K562 (cell line): ENCODE data around the gene FAM107B. TPM values are rescaled to one million over a fixed set of nuclear protein-coding genes. Genes with fewer than 3 reads are reported as not detected.

Source experiments
- ATAC-seq: fragments of 200-7000 bp; cut with Tn5 transposase; 3 replicates; pipeline ENCODE4 v1.9.1; 2020; ENCODE audit warnings: moderate library complexity
- BruUV-seq: library from RNA; stranded (reverse); fragments of 400-500 nt; replicated peaks from 2 replicates; lab custom pipeline; 2021; lab: Mats Ljungman, UMichigan
- CTCF ChIA-PET: fragments of 300-600 bp; formaldehyde crosslinking; extraction: SDS; loops from one replicate; lab custom pipeline; 2021; ENCODE audit warnings: low intra/inter-chr PET ratio; lab: Yijun Ruan, JAX
- POLR2A ChIA-PET: fragments of 300-600, 350-650 bp; sonication (Branson Sonifier 250); formaldehyde crosslinking; extraction: SDS; loops from one replicate; lab custom pipeline; 2021; ENCODE audit warnings: antibody characterized with exemption, inconsistent platforms; lab: Yijun Ruan, JAX
- DNase-seq, 4 experiments: peaks; one replicate each; pipeline versions ENCODE4 v3.0.0 to v3.0.0-alpha.2; 2011 to 2018; ENCODE audit warnings: low spot score in 3 of 4, mixed read lengths in 3 of 4; ENCODE audit errors: extremely low read depth in 1 of 4
- FAIRE-seq: peaks from 2 replicates; lab custom pipeline; 2011; peaks lifted over from hg19 to GRCh38; lab: Jason Lieb, UNC
- H2AFZ ChIP-seq: 2 replicates; pipeline ENCODE4 v1.6.0; 2011; ENCODE audit warnings: low read depth, low read length, control low read depth, inconsistent platforms
- H3K27ac ChIP-seq: fragments of 200-600 bp; 3 replicates; pipeline ENCODE4 v1.8.0; 2011; ENCODE audit warnings: low read depth, mild to moderate bottlenecking, control low read depth, inconsistent platforms, low read length, moderate library complexity, mixed read lengths; ENCODE audit errors: extremely low read depth
- H3K27me3 ChIP-seq, 2 experiments: fragments of 300-600 bp in 1 of 2; 2 replicates in 1 of 2; 3 replicates in 1 of 2; pipeline versions ENCODE4 v1.6.0 to v1.8.0; 2011; ENCODE audit warnings: inconsistent platforms in 2 of 2, low read length in 2 of 2, mild to moderate bottlenecking in 1 of 2, mixed read lengths in 1 of 2, moderate library complexity in 1 of 2; ENCODE audit not compliant: control insufficient read depth in 2 of 2, insufficient read depth in 2 of 2
- H3K36me3 ChIP-seq: fragments of 300-600 bp; 3 replicates; pipeline ENCODE4 v1.8.0; 2011; ENCODE audit warnings: mild to moderate bottlenecking, low read length, inconsistent platforms; ENCODE audit not compliant: control insufficient read depth, insufficient read depth
- H3K4me1 ChIP-seq, 2 experiments: fragments of 200-600 bp in 1 of 2; replicated peaks in 1 of 2; 2 replicates in 1 of 2; 3 replicates in 1 of 2; pipeline versions ENCODE4 v1.5.1 to v1.8.0; 2011; ENCODE audit warnings: inconsistent platforms in 2 of 2, low read length in 2 of 2, mild to moderate bottlenecking in 1 of 2, mixed read lengths in 1 of 2, moderate library complexity in 1 of 2; ENCODE audit not compliant: control insufficient read depth in 2 of 2, insufficient read depth in 2 of 2
- H3K4me2 ChIP-seq: 2 replicates; pipeline ENCODE4 v1.6.1; 2011; ENCODE audit warnings: low read length, control low read depth, inconsistent platforms, mixed read lengths; ENCODE audit not compliant: insufficient read depth
- H3K4me3 ChIP-seq: fragments of 200-600 bp; sonication (generic), shearing (Covaris generic); 2 replicates; pipeline ENCODE4 v1.5.1; 2016; ENCODE audit warnings: control low read depth, inconsistent platforms
- H3K79me2 ChIP-seq: fragments of 200-600 bp; 3 replicates; pipeline ENCODE4 v1.8.0; 2011; ENCODE audit warnings: low read length, inconsistent platforms; ENCODE audit not compliant: control insufficient read depth, insufficient read depth
- H3K9ac ChIP-seq, 2 experiments: 2 replicates each; pipeline versions ENCODE4 v1.6.0 to v1.6.1; 2011; ENCODE audit warnings: low read depth in 2 of 2, low read length in 2 of 2, control low read depth in 1 of 2, inconsistent platforms in 1 of 2, mild to moderate bottlenecking in 1 of 2, mixed read lengths in 1 of 2; ENCODE audit not compliant: insufficient read depth in 1 of 2
- H3K9me1 ChIP-seq: one replicate; pipeline ENCODE4 v1.6.0; 2011; ENCODE audit warnings: inconsistent platforms, mild to moderate bottlenecking, low read length, moderate library complexity; ENCODE audit not compliant: control insufficient read depth, insufficient read depth
- H3K9me3 ChIP-seq: replicated peaks from 2 replicates; pipeline ENCODE4 v1.5.1; 2011; ENCODE audit warnings: low read depth, low read length, inconsistent platforms; ENCODE audit not compliant: control insufficient read depth, insufficient read depth
- H4K20me1 ChIP-seq: replicated peaks from 2 replicates; pipeline ENCODE4 v1.6.1; 2011; ENCODE audit warnings: low read length, inconsistent platforms, mixed read lengths; ENCODE audit not compliant: control insufficient read depth, insufficient read depth
- ASH1L ChIP-seq: fragments of 450-650 bp; IDR thresholded peaks from 2 replicates; pipeline ENCODE4 v1.6.1; 2018; ENCODE audit warnings: borderline replicate concordance, mild to moderate bottlenecking, low read depth; ENCODE audit not compliant: partially characterized antibody
- CBFA2T2 ChIP-seq: fragments of 450-650 bp; conservative IDR thresholded peaks from 2 replicates; pipeline ENCODE4 v1.6.1; 2017; ENCODE audit warnings: mild to moderate bottlenecking
- CTBP1 ChIP-seq: fragments of 450-650 bp; IDR thresholded peaks from 2 replicates; pipeline ENCODE4 v1.6.1; 2016; ENCODE audit warnings: borderline replicate concordance
- GTF2E2 ChIP-seq: fragments of 200-800 bp; sonication (Bioruptor generic); IDR thresholded peaks from 2 replicates; pipeline ENCODE4 v1.6.1; 2016; ENCODE audit warnings: missing genetic modification characterization, missing compliant biosample characterization
- HCFC1 ChIP-seq: IDR thresholded peaks from 2 replicates; pipeline ENCODE4 v1.6.1; 2012; ENCODE audit warnings: low read depth, low read length, improper control_type of control experiment
- IRF2 ChIP-seq: sonication (generic); formaldehyde crosslinking; IDR thresholded peaks from 2 replicates; pipeline ENCODE4 v1.8.1; 2022; ENCODE audit warnings: mild to moderate bottlenecking, missing genetic modification reagents
- KAT7 ChIP-seq: sonication (generic); formaldehyde crosslinking; IDR thresholded peaks from 2 replicates; pipeline ENCODE4 v1.8.0; 2022; ENCODE audit warnings: missing genetic modification reagents, mild to moderate bottlenecking, borderline replicate concordance
- KLF13 ChIP-seq: fragments of 450-650 bp; IDR thresholded peaks from 2 replicates; pipeline ENCODE4 v1.6.1; 2016; ENCODE audit warnings: missing genetic modification characterization, low read depth, mild to moderate bottlenecking, missing compliant biosample characterization, moderate library complexity, borderline replicate concordance
- LEF1 ChIP-seq: fragments of 450-650 bp; IDR thresholded peaks from 2 replicates; pipeline ENCODE4 v1.6.1; 2016; ENCODE audit warnings: mild to moderate bottlenecking
- MBD2 ChIP-seq: sonication (generic); IDR thresholded peaks from 2 replicates; pipeline ENCODE4 v1.6.1; 2016; ENCODE audit warnings: low read depth, borderline replicate concordance
- MITF ChIP-seq: IDR thresholded peaks from 2 replicates; pipeline ENCODE4 v1.6.1; 2014; ENCODE audit warnings: antibody characterized with exemption
- MTA2 ChIP-seq: fragments of 450-650 bp; IDR thresholded peaks from 2 replicates; pipeline ENCODE4 v1.6.1; 2016; ENCODE audit warnings: low read depth
- SREBF1 ChIP-seq: fragments of 150-350 bp; IDR thresholded peaks from 2 replicates; pipeline ENCODE4 v1.6.1; 2014; ENCODE audit warnings: antibody characterized with exemption, low read depth, low read length, borderline replicate concordance
- ZFP36 ChIP-seq: fragments of 150-350 bp; IDR thresholded peaks from 2 replicates; pipeline ENCODE4 v1.6.1; 2018; ENCODE audit warnings: low read length, low read depth; ENCODE audit not compliant: partially characterized antibody
- ZNF146 ChIP-seq: IDR thresholded peaks from one replicate; pipeline ENCODE4 v1.6.1; 2018; ENCODE audit warnings: missing compliant biosample characterization; ENCODE audit not compliant: unreplicated experiment
- ZNF212 ChIP-seq: fragments of 450-650 bp; formaldehyde crosslinking; IDR thresholded peaks from 2 replicates; pipeline ENCODE4 v1.4.0; 2020; ENCODE audit warnings: mild to moderate bottlenecking
- ZNF77 ChIP-seq: fragments of 250-450 bp; sonication (Bioruptor Pico); IDR thresholded peaks from 2 replicates; pipeline ENCODE4 v1.5.0; 2020
- WGBS: fragments of 100-300 bp; shearing (Covaris generic); methylation state at CpG from one replicate; pipeline ENCODE4 v1.1.6; 2016; ENCODE audit warnings: low coverage, mixed read lengths; ENCODE audit not compliant: insufficient coverage; ENCODE audit errors: missing lambda C conversion rate; 5-methylcytosine and 5-hydroxymethylcytosine counted together
- in situ Hi-C: fragments of 300-500 bp; cut with MboI; formaldehyde crosslinking; loops from 4 replicates; pipeline ENCODE4 v1.15.0; 2018; ENCODE audit warnings: inconsistent platforms, mixed read lengths
- intact Hi-C: fragments of 100-400 bp; cut with micrococcal nuclease; formaldehyde crosslinking; loops from 2 replicates; pipeline ENCODE4 v1.14.2; 2022
- polyA plus RNA-seq, 8 experiments: library from polyadenylated mRNA; depleted of rRNA in 4 of 8; stranded (reverse) in 5 of 8; unstranded in 3 of 8; fragments of >200 nt; fragmentation: Nextera tagmentation in 2 of 8; fragmentation: Illumina TruSeq in 1 of 8; extraction: Ambion mirVana in 2 of 8; extraction: Trizol in 1 of 8; gene quantifications; 2 replicates each; pipeline versions ENCODE4 v1.2.1 to v1.2.3, GENCODE V29; 2011 to 2014; ENCODE audit warnings: inconsistent platforms in 1 of 8, missing spikeins in 1 of 8
- total RNA-seq, 7 experiments: library from RNA; depleted of rRNA in 6 of 7; stranded (reverse); fragments of >200 nt in 6 of 7; fragmentation: Illumina TruSeq in 2 of 7; extraction: Trizol in 2 of 7; gene quantifications; 2 replicates each; pipeline versions ENCODE4 v1.2.1 to v1.2.3, GENCODE V29; 2011 to 2021; ENCODE audit warnings: low replicate concordance in 1 of 7

FAM107B gene
- total and polyA plus RNA-seq, 9 of the 15 experiments (the other 6 are each of a cell fraction or from before 2014, with no cell fraction given), result 0.40 to 2.8 (median 1.4) TPM

- no peak overlapping the region for H3K9ac ChIP-seq
- H3K27ac ChIP-seq, result no peak overlapping the region
- H3K9me3 ChIP-seq, result no peaks in the 10 kb centered on the region
- H2AFZ ChIP-seq, result no peak overlapping the region
- no peak for DNase-seq
- TF ChIP-seq HCFC1, result no peak
- TF ChIP-seq KAT7, result no peak
- TF ChIP-seq ZNF77 (CRISPR knock-in tag), result no peak
- TF ChIP-seq SREBF1, result no peak
- TF ChIP-seq GTF2E2 (tag), result no peak
- TF ChIP-seq MBD2, result no peak
- no peak for TF ChIP-seq ZNF146 (CRISPR knock-in tag)
- no peak for TF ChIP-seq KLF13
- no peak for TF ChIP-seq ASH1L
- TF ChIP-seq MITF, result no peak
- no peak for TF ChIP-seq ZFP36
- TF ChIP-seq LEF1, result no peak
- TF ChIP-seq MTA2, result no peak
- TF ChIP-seq CTBP1, result no peak
- TF ChIP-seq ZNF212, result no peak
- no peak for TF ChIP-seq IRF2
- TF ChIP-seq CBFA2T2, result no peak
- TF ChIP-seq, all 486 proteins: peak for 0
- in situ Hi-C loops (no loop called here), intact Hi-C loops (no loop called here)
- no peak for ATAC-seq
- no peak overlapping the region for H3K4me3 ChIP-seq
- H3K4me1 ChIP-seq, result peaks cover 0 to 7% of the 10 kb centered on the region in 2 experiments; a peak in 1 of 5 replicates
- no peak for FAIRE-seq
- H3K36me3 ChIP-seq, result no peaks in the 10 kb centered on the region
- ChIA-PET POLR2A (no interaction called here), CTCF (no interaction called here)
- BruUV-seq, result no TSS peak
- H3K4me2 ChIP-seq, result no peak overlapping the region
- no peaks in the 10 kb centered on the region for H4K20me1 ChIP-seq
- H3K79me2 ChIP-seq, result no peaks in the 10 kb centered on the region
- WGBS, result 0% methylated on average over 1 of the region's 1 CpG
- no peaks in the 10 kb centered on the region for H3K9me1 ChIP-seq
- H3K27me3 ChIP-seq, result peaks cover 6 to 19% of the 10 kb centered on the region in 2 experiments; a peak in 2 of 5 replicates
Observed at GRCh38 chr10:14609178-14609577, 165.5 kb downstream of the FAM107B start.
